H1 (cell line): ENCODE measurements around the gene ABCC9. TPM values are rescaled to one million over a fixed set of nuclear protein-coding genes. Genes with fewer than 3 reads are reported as not detected.

Experiments
- CTCF ChIA-PET: fragments of 300-600 bp; sonication (Branson Sonifier 250); formaldehyde crosslinking; loops from one replicate; lab custom pipeline; 2021; ENCODE audit not compliant: partially characterized antibody; lab: Charles Lee
- POLR2A ChIA-PET: fragments of 300-600 bp; sonication (Branson Sonifier 250); formaldehyde crosslinking; loops from one replicate; lab custom pipeline; 2021; ENCODE audit warnings: inconsistent platforms; ENCODE audit not compliant: partially characterized antibody; lab: Charles Lee
- DNase-seq, 2 experiments: peaks; one replicate each; pipeline versions ENCODE4 v3.0.0 to v3.0.0-alpha.2; 2010 to 2022; ENCODE audit warnings: low spot score in 2 of 2, low read depth in 1 of 2, mixed read lengths in 1 of 2
- FAIRE-seq: peaks from 2 replicates; lab custom pipeline; 2011; peaks lifted over from hg19 to GRCh38; lab: Jason Lieb, UNC
- H2AFZ ChIP-seq: 2 replicates; pipeline ENCODE4 v1.8.1; 2012; ENCODE audit warnings: low read length, inconsistent platforms
- H2AK5ac ChIP-seq: 2 replicates; pipeline ENCODE4 v1.6.1; 2013; ENCODE audit warnings: low read depth, low read length
- H2BK120ac ChIP-seq: replicated peaks from 2 replicates; pipeline ENCODE3; 2013; ENCODE audit warnings: low read depth, low read length, inconsistent platforms
- H2BK12ac ChIP-seq: 2 replicates; pipeline ENCODE4 v1.6.1; 2013; ENCODE audit warnings: low read depth, low read length
- H2BK15ac ChIP-seq: 2 replicates; pipeline ENCODE4 v1.6.1; 2013; ENCODE audit warnings: low read length
- H2BK20ac ChIP-seq: 2 replicates; pipeline ENCODE4 v1.6.1; 2013; ENCODE audit warnings: low read length
- H2BK5ac ChIP-seq: 2 replicates; pipeline ENCODE4 v1.6.1; 2013; ENCODE audit warnings: low read depth, low read length
- H3K14ac ChIP-seq: 2 replicates; pipeline ENCODE4 v1.6.1; 2013; ENCODE audit warnings: inconsistent platforms; ENCODE audit not compliant: insufficient read length
- H3K18ac ChIP-seq: 2 replicates; pipeline ENCODE4 v1.6.1; 2013; ENCODE audit warnings: low read length; ENCODE audit errors: extremely low read depth
- H3K23ac ChIP-seq: 2 replicates; pipeline ENCODE4 v1.6.1; 2013; ENCODE audit warnings: inconsistent platforms; ENCODE audit not compliant: insufficient read length
- H3K23me2 ChIP-seq: 2 replicates; pipeline ENCODE4 v1.6.1; 2013; ENCODE audit warnings: low read depth, low read length
- H3K27ac ChIP-seq: 2 replicates; pipeline ENCODE4 v1.6.1; 2011; ENCODE audit warnings: low read depth, low read length, inconsistent platforms
- H3K27me3 ChIP-seq, 4 experiments: replicated peaks in 1 of 4; 1 replicate in 1 of 4; 2 replicates in 3 of 4; pipeline versions ENCODE4 v1.6.1 to v1.8.1; 2011 to 2013; ENCODE audit warnings: low read length in 3 of 4, mild to moderate bottlenecking in 3 of 4, inconsistent platforms in 2 of 4, mixed read lengths in 2 of 4, moderate library complexity in 1 of 4; ENCODE audit not compliant: control insufficient read depth in 3 of 4, insufficient read depth in 3 of 4; ENCODE audit errors: extremely low read depth in 1 of 4
- H3K36me3 ChIP-seq, 4 experiments: 2 replicates each; pipeline versions ENCODE4 v1.6.1 to v1.8.1; 2011 to 2013; ENCODE audit warnings: mild to moderate bottlenecking in 4 of 4, low read length in 3 of 4, moderate library complexity in 2 of 4, control low read depth in 1 of 4, inconsistent platforms in 1 of 4; ENCODE audit not compliant: insufficient read depth in 4 of 4, control insufficient read depth in 2 of 4
- H3K4ac ChIP-seq: replicated peaks from 2 replicates; pipeline ENCODE3; 2013; ENCODE audit warnings: low read length, low read depth, mixed read lengths, inconsistent platforms; ENCODE audit not compliant: insufficient read length
- H3K4me1 ChIP-seq, 4 experiments: replicated peaks in 1 of 4; 1 replicate in 1 of 4; 2 replicates in 3 of 4; pipeline versions ENCODE4 v1.6.1 to v1.8.1; 2011 to 2013; ENCODE audit warnings: low read length in 3 of 4, inconsistent platforms in 2 of 4, mixed read lengths in 1 of 4; ENCODE audit not compliant: insufficient read depth in 4 of 4, control insufficient read depth in 3 of 4
- H3K4me2 ChIP-seq, 2 experiments: 2 replicates each; pipeline versions ENCODE4 v1.6.1 to v1.8.1; 2011 to 2013; ENCODE audit warnings: low read depth in 2 of 2, low read length in 2 of 2, control low read depth in 1 of 2, inconsistent platforms in 1 of 2, mild to moderate bottlenecking in 1 of 2; ENCODE audit not compliant: insufficient read depth in 1 of 2
- H3K4me3 ChIP-seq, 4 experiments: fragments of 200-600, 300-600 bp in 1 of 4; sonication (generic), shearing (Covaris generic), sonication (Bioruptor Twin) in 1 of 4; 2 replicates each; pipeline versions ENCODE4 v1.5.1 to v1.8.1; 2011 to 2016; ENCODE audit warnings: low read length in 4 of 4, low read depth in 3 of 4, control low read depth in 2 of 4, inconsistent platforms in 2 of 4, mild to moderate bottlenecking in 2 of 4, mixed read lengths in 1 of 4, moderate library complexity in 1 of 4; ENCODE audit not compliant: insufficient read depth in 2 of 4; ENCODE audit errors: extremely low read depth in 1 of 4
- H3K56ac ChIP-seq: replicated peaks from 2 replicates; pipeline ENCODE3; 2013; ENCODE audit warnings: low read depth, mild to moderate bottlenecking, mixed read lengths, low read length, inconsistent platforms; ENCODE audit not compliant: insufficient read length
- H3K79me1 ChIP-seq: 2 replicates; pipeline ENCODE4 v1.6.1; 2013; ENCODE audit warnings: low read depth, low read length, control low read depth
- H3K79me2 ChIP-seq, 2 experiments: 2 replicates each; pipeline versions ENCODE4 v1.6.1 to v1.8.1; 2012 to 2013; ENCODE audit warnings: low read length in 2 of 2, mild to moderate bottlenecking in 2 of 2, inconsistent platforms in 1 of 2; ENCODE audit not compliant: insufficient read depth in 2 of 2, control insufficient read depth in 1 of 2
- H3K9ac ChIP-seq, 4 experiments: replicated peaks in 1 of 4; 1 replicate in 1 of 4; 2 replicates in 3 of 4; pipeline versions ENCODE4 v1.6.1 to v1.8.1; 2011 to 2013; ENCODE audit warnings: low read depth in 3 of 4, low read length in 3 of 4, control low read depth in 2 of 4, mild to moderate bottlenecking in 2 of 4, moderate library complexity in 2 of 4, inconsistent platforms in 1 of 4; ENCODE audit errors: extremely low read depth in 1 of 4
- H3K9me3 ChIP-seq, 2 experiments: 2 replicates each; pipeline versions ENCODE4 v1.6.1 to v1.8.1; 2012 to 2013; ENCODE audit warnings: mild to moderate bottlenecking in 2 of 2, moderate library complexity in 2 of 2, control low read depth in 1 of 2, inconsistent platforms in 1 of 2, low read depth in 1 of 2, low read length in 1 of 2, mixed read lengths in 1 of 2; ENCODE audit not compliant: insufficient read depth in 2 of 2
- H4K20me1 ChIP-seq, 2 experiments: replicated peaks in 1 of 2; 2 replicates each; pipeline versions ENCODE3 to v1.8.1; 2011 to 2013; ENCODE audit warnings: inconsistent platforms in 2 of 2, low read length in 2 of 2, mild to moderate bottlenecking in 1 of 2; ENCODE audit not compliant: insufficient read depth in 2 of 2, control insufficient read depth in 1 of 2
- H4K5ac ChIP-seq: 2 replicates; pipeline ENCODE4 v1.6.1; 2013; ENCODE audit warnings: low read length, low read depth, mixed read lengths, inconsistent platforms; ENCODE audit not compliant: insufficient read length
- H4K8ac ChIP-seq: 2 replicates; pipeline ENCODE4 v1.8.0; 2013; ENCODE audit warnings: mild to moderate bottlenecking, moderate library complexity, low read length, inconsistent platforms; ENCODE audit not compliant: insufficient read depth; ENCODE audit errors: extremely low read depth
- H4K91ac ChIP-seq: replicated peaks from 2 replicates; pipeline ENCODE3; 2013; ENCODE audit warnings: low read length, mixed read lengths, inconsistent platforms; ENCODE audit not compliant: insufficient read length
- CBX5 ChIP-seq: fragments of 300-800, 300-1000 bp; sonication (generic); IDR thresholded peaks from 2 replicates; pipeline ENCODE4 v1.7.1; 2016; ENCODE audit warnings: antibody characterized with exemption, low read length, low read depth
- CHD1 ChIP-seq: IDR thresholded peaks from 2 replicates; pipeline ENCODE4 v1.6.1; 2012; ENCODE audit warnings: low read depth, low read length, improper control_type of control experiment
- PHF8 ChIP-seq: fragments of 200-600 bp; sonication (generic); conservative IDR thresholded peaks from 2 replicates; pipeline ENCODE4 v1.7.1; 2012; ENCODE audit warnings: low read depth, mild to moderate bottlenecking, inconsistent platforms, low read length, moderate library complexity
- POU5F1 ChIP-seq: IDR thresholded peaks from 2 replicates; pipeline ENCODE4 v1.6.1; 2011; ENCODE audit warnings: low read depth, mild to moderate bottlenecking, low read length, moderate library complexity
- WGBS, 2 experiments: shearing (Covaris generic) in 1 of 2; methylation state at CpG; one replicate each; pipeline versions ENCODE4 v1.1.6 to v1.1.7; 2013 to 2015; ENCODE audit warnings: low lambda C conversion rate in 2 of 2, mixed read lengths in 2 of 2, inconsistent platforms in 1 of 2, low coverage in 1 of 2, missing lambda C conversion rate in 1 of 2; ENCODE audit not compliant: insufficient replicate concordance in 2 of 2, insufficient coverage in 1 of 2, insufficient read length in 1 of 2; ENCODE audit errors: extremely low coverage in 1 of 2, missing lambda C conversion rate in 1 of 2; 5-methylcytosine and 5-hydroxymethylcytosine counted together
- polyA plus RNA-seq, 7 experiments: library from polyadenylated mRNA; depleted of rRNA in 3 of 7; stranded (reverse) in 5 of 7; unstranded in 2 of 7; fragments of >200 nt in 5 of 7; fragments of 200-250 nt in 2 of 7; gene quantifications; 1 replicate in 5 of 7; 2 replicates in 1 of 7; 4 replicates in 1 of 7; pipeline versions ENCODE4 v1.2.1 to v1.2.3, GENCODE V29; 2011 to 2013; ENCODE audit warnings: missing spikeins in 2 of 7, mixed read lengths in 2 of 7
- total RNA-seq: library from RNA; stranded (reverse); fragmentation: NEBNext Ultra II Directional; extraction: Animal tissue kit (Norgen Biotek cat#: 25700); gene quantifications from 2 replicates; pipeline ENCODE4 v1.2.1, GENCODE V29; 2021

The ABCC9 gene
- total and polyA plus RNA-seq, 2 of the 8 experiments (the other 6 are each of a cell fraction or from before 2014, with no cell fraction given) = under 0.01 TPM; not detected in 1

- POLR2A ChIA-PET = no interaction called here
- no peaks in the 10 kb centered on the region for H3K36me3 ChIP-seq
- H3K27me3 ChIP-seq = no peaks in the 10 kb centered on the region
- no peaks in the 10 kb centered on the region for H3K4me1 ChIP-seq
- H3K4me2 ChIP-seq = no peak overlapping the region
- 94% methylated on average over 2 of the region's 2 CpGs; no CpG with 5 or more reads in 1 of the 2 experiments for WGBS, 2 experiments
- no peak overlapping the region for H3K23ac ChIP-seq
- H3K56ac ChIP-seq = no peak overlapping the region
- no peak overlapping the region for H2AK5ac ChIP-seq
- no peaks in the 10 kb centered on the region for H3K79me1 ChIP-seq
- no peaks in the 10 kb centered on the region for H4K20me1 ChIP-seq
- no peak overlapping the region for H3K14ac ChIP-seq
- no peak overlapping the region for H2BK5ac ChIP-seq
- no peak overlapping the region for H4K91ac ChIP-seq
- no peaks in the 10 kb centered on the region for H3K79me2 ChIP-seq
- H3K9ac ChIP-seq = no peak overlapping the region
- no peaks in the 10 kb centered on the region for H3K9me3 ChIP-seq
- H3K4ac ChIP-seq = no peak overlapping the region
- no peak overlapping the region for H4K8ac ChIP-seq
- H2BK20ac ChIP-seq = no peak overlapping the region
- CTCF ChIA-PET = interaction anchor here (1.4 kb wide), 1 partner anchor 9 kb away, joined by 5 read pairs; no protein-coding TSS in a partner anchor
- no peak overlapping the region for H2AFZ ChIP-seq
- no peak overlapping the region for H3K27ac ChIP-seq
- H3K23me2 ChIP-seq = no peaks in the 10 kb centered on the region
- no peak overlapping the region for H3K4me3 ChIP-seq
- H2BK12ac ChIP-seq = no peak overlapping the region
- no peak overlapping the region for H3K18ac ChIP-seq
- no peak overlapping the region for H4K5ac ChIP-seq
- no peak for FAIRE-seq
- no peak overlapping the region for H2BK15ac ChIP-seq
- H2BK120ac ChIP-seq = no peak overlapping the region
- DNase-seq = no peak
- no peak for TF ChIP-seq POU5F1
- TF ChIP-seq CBX5 = no peak
- no peak for TF ChIP-seq PHF8
- TF ChIP-seq CHD1 = no peak
Observed at GRCh38 chr12:21764065-21764464, 177.2 kb downstream of the ABCC9 start.
